ENCODE data around the gene EXOSC7. TPM values are rescaled to one million over a fixed set of nuclear protein-coding genes. Genes with fewer than 3 reads are reported as not detected.

The EXOSC7 gene
- total RNA-seq, 6 donors from 2014 or later, result 35.8 to 55.5 (median 41.1) TPM

GRCh38 chr3:44930911-44931310 is 45.1 kb upstream of the EXOSC7 start:
- Histone ChIP-seq H3K27ac (no peak overlapping the region), H3K4me1 (peaks cover 6 to 19% (median 16%) of the 10 kb centered on the region in 4 donors), H3K27me3 (no peaks in the 10 kb centered on the region), H3K9me3 (no peaks in the 10 kb centered on the region), H3K4me3 (no peak overlapping the region), H3K36me3 (peaks cover 7 to 80% (median 54%) of the 10 kb centered on the region in 4 donors)
- no peak for DNase-seq
- ATAC-seq (ENCODE audit: low FRiP score in 2 of 2), result no peak
- TF ChIP-seq EP300 (IDR thresholded peaks at IDR 0.05) (no peak), POLR2A (IDR thresholded peaks at IDR 0.05) (no peak), POLR2AphosphoS5 (IDR thresholded peaks at IDR 0.05) (no peak)
- TF ChIP-seq, protein P1, sequence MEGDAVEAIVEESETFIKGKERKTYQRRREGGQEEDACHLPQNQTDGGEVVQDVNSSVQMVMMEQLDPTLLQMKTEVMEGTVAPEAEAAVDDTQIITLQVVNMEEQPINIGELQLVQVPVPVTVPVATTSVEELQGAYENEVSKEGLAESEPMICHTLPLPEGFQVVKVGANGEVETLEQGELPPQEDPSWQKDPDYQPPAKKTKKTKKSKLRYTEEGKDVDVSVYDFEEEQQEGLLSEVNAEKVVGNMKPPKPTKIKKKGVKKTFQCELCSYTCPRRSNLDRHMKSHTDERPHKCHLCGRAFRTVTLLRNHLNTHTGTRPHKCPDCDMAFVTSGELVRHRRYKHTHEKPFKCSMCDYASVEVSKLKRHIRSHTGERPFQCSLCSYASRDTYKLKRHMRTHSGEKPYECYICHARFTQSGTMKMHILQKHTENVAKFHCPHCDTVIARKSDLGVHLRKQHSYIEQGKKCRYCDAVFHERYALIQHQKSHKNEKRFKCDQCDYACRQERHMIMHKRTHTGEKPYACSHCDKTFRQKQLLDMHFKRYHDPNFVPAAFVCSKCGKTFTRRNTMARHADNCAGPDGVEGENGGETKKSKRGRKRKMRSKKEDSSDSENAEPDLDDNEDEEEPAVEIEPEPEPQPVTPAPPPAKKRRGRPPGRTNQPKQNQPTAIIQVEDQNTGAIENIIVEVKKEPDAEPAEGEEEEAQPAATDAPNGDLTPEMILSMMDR (IDR thresholded peaks at IDR 0.05), result no peak
- 68 to 82% methylated on average over 2 of the region's 2 CpGs for whole genome bisulfite sequencing, 2 donors

DNA sequence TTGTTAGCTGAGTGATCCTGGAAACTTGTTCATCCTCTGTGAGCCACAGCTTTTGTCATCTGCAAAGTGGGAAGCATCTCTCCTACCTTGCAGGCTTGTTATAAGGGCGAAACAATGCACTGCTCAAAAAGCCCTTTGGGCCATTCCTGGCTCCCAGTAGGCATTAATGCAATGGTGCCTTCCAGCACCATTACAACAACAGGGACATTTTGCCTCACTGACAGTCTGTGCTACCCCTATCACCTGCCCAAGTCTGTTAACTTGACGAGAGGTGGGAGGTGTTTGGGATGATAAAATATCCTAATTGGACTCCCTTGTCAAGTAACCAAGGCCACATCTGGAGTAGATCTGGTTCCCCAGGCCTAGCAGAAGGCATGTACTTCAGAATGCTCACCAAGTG is 44.3 kb upstream of the EXOSC7 start:
- no peaks in the 10 kb centered on the region for H3K9me3 ChIP-seq
- 97 to 100% methylated on average over 1 to 2 of the region's 2 CpGs for WGBS, 2 donors
- TF ChIP-seq, protein P1 (IDR thresholded peaks at IDR 0.05), result no peak
- no peak for TF ChIP-seq POLR2A (IDR thresholded peaks at IDR 0.05)
- no peak for TF ChIP-seq POLR2AphosphoS5 (IDR thresholded peaks at IDR 0.05)
- no peak for TF ChIP-seq EP300 (IDR thresholded peaks at IDR 0.05)
- peaks cover 7 to 71% (median 45%) of the 10 kb centered on the region in 4 donors for H3K36me3 ChIP-seq
- H3K4me1 ChIP-seq, result peaks cover 6 to 19% (median 16%) of the 10 kb centered on the region in 4 donors
- ATAC-seq (ENCODE audit: low FRiP score in 2 of 2) (no peak), DNase-seq (no peak)
- no peak overlapping the region for H3K4me3 ChIP-seq
- no peaks in the 10 kb centered on the region for H3K27me3 ChIP-seq
- H3K27ac ChIP-seq, result no peak overlapping the region

GRCh38 chr3:44932271-44932670 is 43.8 kb upstream of the EXOSC7 start:
- H3K4me1 ChIP-seq, result peaks cover 6 to 19% (median 16%) of the 10 kb centered on the region in 4 donors
- no peaks in the 10 kb centered on the region for H3K9me3 ChIP-seq
- H3K36me3 ChIP-seq, result peaks cover 7 to 67% (median 42%) of the 10 kb centered on the region in 4 donors
- no peak overlapping the region for H3K27ac ChIP-seq
- no peak overlapping the region for H3K4me3 ChIP-seq
- ATAC-seq (ENCODE audit: low FRiP score in 2 of 2), result no peak
- 41 to 59% methylated on average over 2 of the region's 2 CpGs for WGBS, 2 donors
- no peak for TF ChIP-seq POLR2A (IDR thresholded peaks at IDR 0.05)
- TF ChIP-seq, protein P1 (IDR thresholded peaks at IDR 0.05), result no peak
- no peak for TF ChIP-seq EP300 (IDR thresholded peaks at IDR 0.05)
- no peak for TF ChIP-seq POLR2AphosphoS5 (IDR thresholded peaks at IDR 0.05)
- H3K27me3 ChIP-seq, result no peaks in the 10 kb centered on the region
- no peak for DNase-seq

GRCh38 chr3:44932986-44933944 is 42.8 kb upstream of the EXOSC7 start:
- peaks cover 5 to 60% (median 39%) of the 10 kb centered on the region in 4 donors for H3K36me3 ChIP-seq
- ATAC-seq (ENCODE audit: low FRiP score in 2 of 2), result no peak
- no peaks in the 10 kb centered on the region for H3K9me3 ChIP-seq
- peaks cover 12 to 19% (median 17%) of the 10 kb centered on the region in 4 donors for H3K4me1 ChIP-seq
- peak in 1 of 2 donors; percentile 38 for DNase-seq
- H3K27ac ChIP-seq, result peak overlapping the region; percentile 20 to 71 (median 48)
- WGBS, 2 donors, result 59 to 80% methylated on average over 12 to 13 of the region's 14 CpGs
- H3K27me3 ChIP-seq, result no peaks in the 10 kb centered on the region
- TF ChIP-seq POLR2AphosphoS5 (IDR thresholded peaks at IDR 0.05) (no peak), POLR2A (IDR thresholded peaks at IDR 0.05) (no peak), EP300 (IDR thresholded peaks at IDR 0.05) (peak in 1 of 4 donors; percentile 24)
- H3K4me3 ChIP-seq, result no peak overlapping the region

DNA sequence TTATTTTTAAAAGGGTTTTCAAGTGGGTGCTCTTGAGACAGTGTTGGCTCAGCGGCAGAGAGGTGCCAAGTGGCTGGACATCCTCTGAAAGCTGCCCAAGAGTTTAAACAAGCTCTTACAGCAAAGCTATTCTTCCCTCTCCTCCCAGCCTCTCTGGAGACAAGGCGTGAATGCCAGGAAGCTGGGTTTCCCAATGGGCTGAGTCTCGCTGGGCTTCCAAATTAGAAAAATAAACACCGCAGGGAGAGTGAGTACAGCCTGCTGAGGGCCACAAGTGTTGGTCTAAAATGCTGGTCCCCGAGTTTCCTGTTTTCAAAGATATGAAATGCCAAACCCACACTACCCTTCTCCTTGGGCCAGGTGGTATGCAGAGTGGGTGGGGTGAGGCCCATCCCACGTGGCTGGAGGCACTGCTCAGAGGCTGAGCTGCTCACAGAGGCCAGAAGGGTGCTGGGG is 36.4 kb upstream of the EXOSC7 start:
- 45 to 56% methylated on average over 6 of the region's 6 CpGs for WGBS, 2 donors
- DNase-seq (peak in 1 of 2 donors; percentile 87), ATAC-seq (ENCODE audit: low FRiP score in 2 of 2) (peak; percentile 61 to 90)
- peak overlapping the region; percentile 20 to 71 (median 68) for H3K27ac ChIP-seq
- peaks cover 0 to 55% (median 42%) of the 10 kb centered on the region in 4 donors for H3K36me3 ChIP-seq
- no peak overlapping the region for H3K4me3 ChIP-seq
- peak in 3 of 4 donors; percentile 4 to 91 (median 62) for TF ChIP-seq EP300 (IDR thresholded peaks at IDR 0.05)
- peak; percentile 63 to 72 for TF ChIP-seq POLR2AphosphoS5 (IDR thresholded peaks at IDR 0.05)
- TF ChIP-seq, protein P1 (IDR thresholded peaks at IDR 0.05), result no peak
- no peaks in the 10 kb centered on the region for H3K9me3 ChIP-seq
- H3K27me3 ChIP-seq, result no peaks in the 10 kb centered on the region
- H3K4me1 ChIP-seq, result peaks cover 22 to 32% (median 23%) of the 10 kb centered on the region in 4 donors
